ENCODE results near the gene SHISA9.
"Not testable (repeated sequence)": the region's sequence is repeated elsewhere in the genome, so short reads cannot be mapped to it uniquely, and the experiment has no call there.

SHISA9 gene

DNA sequence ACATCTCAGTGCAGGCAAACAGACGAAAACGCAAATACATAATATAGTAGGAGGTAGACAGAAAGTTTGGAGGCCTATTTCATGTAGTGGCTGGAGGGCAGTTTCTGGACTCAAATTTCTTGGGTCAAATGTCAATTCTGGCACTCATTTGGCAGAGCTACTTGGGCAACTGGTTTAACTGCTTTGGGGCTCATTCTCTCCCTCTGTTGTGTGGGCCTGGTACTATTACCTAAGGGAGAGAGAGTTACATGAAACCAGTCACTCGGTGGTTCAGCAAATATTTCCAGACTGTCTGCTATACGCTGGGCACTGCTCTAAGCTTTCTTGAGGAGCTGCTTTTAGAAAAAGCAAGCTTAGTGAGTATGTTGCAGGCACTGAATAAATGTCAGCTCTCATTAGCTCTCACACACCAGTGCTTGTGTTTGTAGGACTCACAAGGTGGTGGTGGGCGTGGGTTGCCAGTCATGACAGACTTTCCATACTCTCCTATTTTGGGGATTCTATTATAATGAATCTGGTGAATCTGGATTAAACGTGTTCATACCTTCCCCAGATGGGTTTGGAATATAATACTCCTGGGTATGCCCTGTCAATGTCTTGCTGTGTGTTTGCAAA lies 1.8 kb upstream of the SHISA9 start:
- no peak for DNase-seq (ENCODE audit: extremely low read depth in 1 of 2, low read depth in 1 of 2)

DNA sequence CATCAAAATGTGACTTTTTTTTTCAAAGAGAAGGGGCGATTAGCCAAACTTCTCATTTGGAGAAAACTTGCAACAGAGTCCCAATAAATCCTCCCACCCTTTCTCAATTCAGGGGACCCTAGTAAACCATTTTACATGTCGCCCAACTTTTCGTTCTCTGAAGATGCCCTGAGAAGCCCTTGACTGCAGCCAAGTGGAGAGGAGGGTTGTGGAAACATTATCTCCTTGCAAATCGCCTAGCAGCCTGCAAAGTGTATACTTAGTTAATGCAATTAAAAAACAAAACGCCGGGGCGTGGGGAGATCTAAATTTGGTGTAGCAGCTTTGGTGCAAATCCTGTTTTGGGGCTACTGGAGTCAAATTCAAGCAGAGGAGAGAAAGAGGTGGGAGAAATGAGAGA lies 1.2 kb upstream of the SHISA9 start:
- no peak for DNase-seq (ENCODE audit: extremely low read depth in 1 of 2, low read depth in 1 of 2)

DNA sequence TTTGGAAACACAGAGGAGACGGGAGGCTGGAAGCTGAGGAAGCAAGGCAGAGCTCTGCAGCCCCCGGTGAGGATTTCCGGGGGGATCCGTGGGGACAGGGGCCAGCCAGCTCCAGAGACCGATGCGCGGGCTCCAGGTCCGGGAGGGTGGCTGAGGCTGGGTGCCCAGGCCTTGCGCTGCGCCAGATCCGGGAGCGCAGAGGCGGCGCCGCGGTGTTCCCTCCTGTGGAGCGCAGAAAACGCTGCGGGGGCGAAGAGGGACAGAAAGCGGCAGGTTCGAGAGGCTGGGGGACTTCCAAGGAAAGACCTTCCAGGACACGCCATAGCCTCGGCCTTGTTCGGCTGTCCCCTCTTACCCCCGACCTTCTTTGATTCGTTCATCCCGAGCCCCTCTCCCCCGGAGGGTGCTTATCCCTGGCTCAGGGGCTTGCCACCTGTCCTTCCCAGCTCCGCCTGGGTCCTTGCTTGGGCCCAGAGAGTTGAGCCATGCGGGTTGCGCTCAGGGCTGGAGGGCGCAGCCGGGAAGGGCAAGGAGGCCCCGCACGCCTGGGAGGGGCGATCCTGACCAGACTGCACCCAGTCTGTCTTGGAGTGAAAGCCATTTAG lies 697 bp upstream of the SHISA9 start:
- no peak for DNase-seq (ENCODE audit: extremely low read depth in 1 of 2, low read depth in 1 of 2)

DNA sequence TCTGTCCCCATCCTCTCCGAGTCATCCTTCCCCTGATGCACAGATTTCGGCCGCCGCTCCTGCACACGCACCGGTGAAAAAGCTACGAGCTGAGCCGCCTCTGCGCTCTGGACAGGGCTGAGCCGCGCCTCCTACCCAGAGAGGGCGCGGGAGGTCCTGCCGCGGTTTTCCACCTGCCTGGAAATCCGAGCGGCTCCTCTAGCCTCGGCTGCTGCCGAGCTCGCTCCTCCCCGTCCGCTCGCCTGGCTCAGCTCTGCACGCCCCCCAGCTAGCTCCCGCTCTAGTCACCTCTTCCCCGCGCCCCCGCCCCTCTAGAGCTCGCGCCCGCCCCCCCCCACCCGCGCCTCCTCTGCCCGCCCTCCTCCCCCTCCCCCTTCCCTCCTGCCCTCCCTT lies 198 bp upstream of the SHISA9 start:
- no peak for DNase-seq (ENCODE audit: extremely low read depth in 1 of 2, low read depth in 1 of 2)

DNA sequence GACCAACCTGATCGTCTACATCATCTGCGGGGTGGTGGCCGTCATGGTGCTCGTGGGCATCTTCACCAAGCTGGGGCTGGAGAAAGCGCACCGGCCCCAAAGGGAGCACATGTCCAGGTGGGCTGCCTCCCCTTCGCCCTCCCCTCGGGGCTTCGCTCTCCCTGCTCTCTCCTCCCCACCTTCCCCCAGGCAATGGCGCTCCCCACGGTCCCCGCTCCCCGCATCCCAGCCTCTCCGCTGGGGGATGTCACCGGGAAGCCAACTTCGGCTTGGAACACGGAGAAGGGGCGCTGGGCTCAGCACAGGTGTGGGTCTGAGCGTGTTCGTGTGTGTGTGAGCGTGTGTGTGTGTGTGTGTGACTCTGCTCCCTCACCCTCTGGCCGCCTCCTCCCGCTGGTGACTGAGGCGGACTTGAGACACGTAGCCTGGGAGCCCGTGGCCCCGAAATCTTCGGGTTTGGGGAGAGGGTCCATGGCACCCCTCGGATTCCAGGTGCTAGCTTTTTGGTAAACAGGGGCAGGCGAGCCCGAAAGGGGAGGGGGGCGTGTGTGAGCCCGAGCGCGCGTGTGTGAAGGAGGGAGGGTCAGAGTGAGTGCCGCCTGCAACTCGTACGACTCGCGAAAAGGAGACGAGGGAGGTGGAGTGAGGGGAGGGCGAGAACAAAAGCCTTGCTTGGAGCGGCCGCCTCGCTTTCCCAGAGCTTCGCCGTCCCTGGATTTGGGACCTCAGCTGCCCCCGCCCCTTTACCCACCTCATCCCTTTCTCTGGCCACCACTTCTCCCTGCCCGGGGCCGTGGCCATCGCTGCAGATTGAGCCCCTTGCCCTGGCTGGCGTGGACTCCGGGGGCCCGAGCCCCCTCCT lies 1.3 kb downstream of the SHISA9 start:
- no peak for DNase-seq (ENCODE audit: extremely low read depth in 1 of 2, low read depth in 1 of 2)

DNA sequence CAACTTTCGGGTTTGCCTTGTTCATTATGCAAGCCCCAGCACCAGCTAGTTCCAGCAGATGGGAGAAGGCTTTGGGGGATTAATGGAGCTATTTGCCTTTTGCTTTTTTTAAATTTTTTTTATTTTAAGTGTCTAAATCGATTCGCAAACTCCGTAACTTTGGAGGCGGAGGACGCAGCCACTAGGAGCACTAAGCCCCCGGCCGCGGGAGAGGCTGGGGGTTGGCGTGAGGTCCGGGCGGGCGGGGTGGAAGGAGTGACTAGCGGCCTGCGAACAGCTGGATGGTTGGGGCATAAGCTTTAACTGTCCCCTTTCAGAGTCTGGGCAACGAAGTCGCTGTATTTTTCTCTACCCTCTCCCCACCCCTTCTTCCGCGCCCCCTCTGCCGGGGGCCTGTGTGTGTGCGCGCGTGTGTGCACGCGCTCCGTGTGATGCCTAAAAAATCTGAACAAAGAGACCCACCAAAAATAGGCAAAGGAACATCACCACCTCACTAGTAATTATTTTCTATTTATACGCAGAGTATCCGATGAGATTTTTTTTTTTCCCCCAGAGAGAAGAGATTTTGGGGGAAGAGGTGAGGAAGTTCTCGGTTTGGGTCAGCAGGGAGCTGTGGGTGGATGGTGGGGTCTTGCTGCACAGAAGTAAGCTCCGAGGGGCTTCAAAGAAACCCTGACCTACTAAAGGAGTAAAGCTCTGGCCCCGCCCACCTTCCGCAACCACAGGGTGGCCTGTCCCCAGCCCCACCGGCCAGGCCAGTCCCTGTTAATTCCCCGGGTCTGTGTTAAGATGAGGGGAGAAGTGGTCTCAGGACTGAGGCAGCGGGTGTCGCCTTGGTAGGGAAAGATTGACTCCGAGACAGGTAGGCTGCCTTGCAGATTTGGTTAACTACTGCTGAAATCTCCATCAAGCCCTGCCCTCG lies 2.3 kb downstream of the SHISA9 start:
- DNase-seq (ENCODE audit: extremely low read depth in 1 of 2, low read depth in 1 of 2), result no peak

DNA sequence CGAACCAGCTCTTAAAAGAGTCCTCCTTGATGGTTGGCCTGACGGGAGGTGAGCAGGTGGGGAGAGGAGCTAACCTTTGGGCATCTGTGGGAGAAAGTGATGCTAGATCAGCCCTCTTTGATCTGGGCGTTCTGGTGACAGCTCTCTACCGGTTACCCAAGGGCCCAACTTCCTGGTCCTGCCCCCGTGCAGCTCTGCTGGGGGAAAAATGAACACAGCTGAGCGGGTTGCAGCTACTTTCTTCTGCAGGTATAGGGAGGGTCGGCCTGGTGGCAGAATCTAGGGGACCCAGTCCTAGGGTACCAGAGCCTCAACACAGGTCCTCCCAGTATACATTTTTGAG lies 2.9 kb downstream of the SHISA9 start:
- DNase-seq (ENCODE audit: extremely low read depth in 1 of 2, low read depth in 1 of 2), result no peak

DNA sequence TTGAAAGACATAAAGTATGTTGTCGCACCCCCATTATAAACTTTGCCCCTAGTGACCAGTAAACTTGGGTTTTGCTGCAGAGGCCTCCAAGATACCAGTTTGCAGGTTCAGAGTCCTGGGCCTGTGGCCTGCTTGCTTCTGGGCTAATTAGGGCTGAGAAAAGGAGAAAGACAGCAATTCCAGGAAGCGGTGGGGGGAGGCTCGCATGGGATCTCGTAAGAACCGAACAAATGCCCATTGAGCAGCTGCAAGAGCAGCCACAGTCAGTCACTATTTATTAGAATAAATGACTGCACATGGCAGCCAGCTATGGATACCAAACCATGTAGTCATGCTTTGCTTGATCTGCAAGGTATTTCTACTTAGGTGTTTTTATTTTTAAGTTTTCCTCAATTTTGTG lies 4.9 kb downstream of the SHISA9 start:
- DNase-seq (ENCODE audit: extremely low read depth in 1 of 2, low read depth in 1 of 2), result no peak

DNA sequence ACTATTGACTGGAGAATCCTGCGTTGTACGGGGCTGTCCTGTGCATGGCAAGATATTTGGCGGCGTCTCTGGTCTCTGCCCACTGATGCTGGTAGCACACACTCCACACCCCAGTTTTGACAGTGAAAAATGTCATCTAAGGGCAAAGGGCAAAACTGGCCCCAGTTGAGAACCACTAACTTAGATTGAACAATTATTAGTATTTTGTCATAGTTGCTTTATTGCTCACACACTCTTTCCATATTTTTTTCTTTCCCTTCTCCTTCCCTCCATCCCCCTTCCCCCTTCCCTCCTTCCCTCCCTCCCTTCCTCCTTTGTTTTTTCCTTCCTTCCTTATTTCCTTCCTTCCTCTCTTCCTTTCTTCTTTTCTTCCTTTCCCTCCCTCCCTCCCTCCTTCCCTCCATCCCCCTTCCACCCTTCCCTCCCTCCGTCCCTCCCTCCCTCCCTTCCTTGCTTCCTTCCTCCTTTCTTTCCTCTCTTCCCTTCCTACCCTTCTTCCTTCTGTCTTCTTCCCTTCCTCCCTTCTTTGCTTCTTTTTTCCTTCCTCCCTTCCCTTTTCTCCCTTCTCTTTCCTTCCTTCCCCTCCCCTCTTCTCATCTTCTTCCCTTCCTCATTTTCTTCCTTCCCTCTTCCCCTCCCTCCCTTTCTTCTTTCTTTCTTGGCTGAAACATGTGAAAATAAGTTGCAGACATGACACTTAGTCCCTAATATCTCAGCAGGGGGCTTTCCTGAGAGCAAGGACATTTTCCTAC lies 5.5 kb downstream of the SHISA9 start:
- DNase-seq (ENCODE audit: extremely low read depth in 1 of 2, low read depth in 1 of 2), result no peak

DNA sequence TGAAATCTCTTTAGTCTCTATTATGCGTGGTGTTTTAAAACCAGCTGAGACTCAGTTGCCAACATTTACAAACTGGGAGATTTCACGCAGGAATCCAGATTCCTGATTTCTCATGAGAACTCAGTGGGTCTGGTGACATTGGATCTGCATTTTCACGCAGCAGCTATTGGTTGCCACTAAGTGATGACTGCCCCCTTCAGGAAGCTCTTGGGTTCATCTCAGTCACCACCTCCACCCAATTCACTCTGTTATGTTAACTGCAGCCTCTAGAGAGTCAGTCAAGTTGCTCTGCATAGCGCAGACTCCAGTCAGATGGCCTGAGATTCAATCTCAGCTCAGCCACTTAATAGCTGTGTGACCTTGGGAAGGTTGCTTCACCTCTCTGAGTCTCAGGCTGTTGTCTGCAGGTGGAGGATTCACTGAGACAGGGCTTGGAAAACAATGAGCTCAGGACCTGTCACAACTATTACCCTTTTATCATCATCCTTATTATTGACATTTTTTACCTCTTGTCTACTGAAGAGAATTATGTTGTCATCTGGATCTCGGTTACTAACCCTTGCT lies 6.4 kb downstream of the SHISA9 start:
- DNase-seq (ENCODE audit: extremely low read depth in 1 of 2, low read depth in 1 of 2), result no peak

DNA sequence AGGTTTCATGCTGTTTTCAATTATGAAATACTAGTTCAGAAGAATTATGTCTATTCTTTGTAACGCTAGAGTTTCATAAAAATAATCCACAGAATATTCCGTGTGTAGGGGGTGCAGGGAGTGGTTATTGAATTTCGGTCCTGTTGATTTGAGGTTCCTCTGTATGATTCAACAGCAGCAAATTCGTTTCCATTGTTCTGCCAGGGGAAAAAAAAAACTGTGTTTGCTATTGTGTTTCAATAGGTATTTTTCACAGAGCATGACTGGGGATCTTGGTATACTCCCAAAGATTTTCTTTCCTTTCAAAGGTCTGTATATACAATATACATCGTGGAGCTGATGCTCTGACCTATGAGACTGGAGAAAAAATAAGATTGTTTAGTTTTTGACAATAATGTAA lies 15.8 kb downstream of the SHISA9 start:
- DNase-seq (ENCODE audit: extremely low read depth in 1 of 2, low read depth in 1 of 2), result no peak

DNA sequence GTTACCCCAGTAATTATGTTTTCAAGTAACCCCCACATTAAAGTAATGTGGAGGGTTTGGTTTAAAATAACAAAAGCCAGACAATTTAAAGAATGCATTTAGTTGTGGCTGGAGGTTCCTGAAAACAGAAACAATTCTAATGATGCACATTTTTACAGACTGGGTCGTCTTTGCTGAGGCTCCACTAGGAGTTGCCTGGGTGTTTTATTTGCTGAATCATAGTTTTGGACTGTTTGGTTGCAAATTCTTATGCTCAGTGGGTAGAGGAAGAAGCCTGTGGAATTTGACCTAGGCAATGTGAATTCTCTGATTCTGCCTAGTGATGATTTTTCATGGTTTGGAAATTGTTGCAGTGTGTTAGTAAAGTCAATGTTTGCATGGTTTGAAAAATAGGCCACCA lies 16.3 kb downstream of the SHISA9 start:
- DNase-seq (ENCODE audit: extremely low read depth in 1 of 2, low read depth in 1 of 2), result no peak

DNA sequence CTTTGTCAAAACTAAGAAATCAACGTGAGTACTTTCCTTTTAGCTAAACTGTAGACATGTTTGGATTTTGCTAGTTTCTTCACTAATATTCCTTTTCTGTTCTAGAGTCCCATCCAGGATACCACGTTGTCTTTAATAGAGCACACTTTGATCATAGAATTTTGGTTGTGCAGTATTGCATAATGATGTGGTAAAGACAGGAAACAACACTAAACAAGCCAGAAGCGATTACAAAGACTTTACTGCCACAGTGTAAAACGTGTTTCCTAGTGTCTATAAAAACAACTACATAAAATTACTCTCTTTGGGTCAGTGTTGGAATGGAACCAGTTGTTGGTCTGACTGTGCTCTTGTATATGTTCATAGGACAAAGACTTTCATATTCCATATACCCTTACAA lies 19.3 kb downstream of the SHISA9 start:
- no peak for DNase-seq (ENCODE audit: extremely low read depth in 1 of 2, low read depth in 1 of 2)

DNA sequence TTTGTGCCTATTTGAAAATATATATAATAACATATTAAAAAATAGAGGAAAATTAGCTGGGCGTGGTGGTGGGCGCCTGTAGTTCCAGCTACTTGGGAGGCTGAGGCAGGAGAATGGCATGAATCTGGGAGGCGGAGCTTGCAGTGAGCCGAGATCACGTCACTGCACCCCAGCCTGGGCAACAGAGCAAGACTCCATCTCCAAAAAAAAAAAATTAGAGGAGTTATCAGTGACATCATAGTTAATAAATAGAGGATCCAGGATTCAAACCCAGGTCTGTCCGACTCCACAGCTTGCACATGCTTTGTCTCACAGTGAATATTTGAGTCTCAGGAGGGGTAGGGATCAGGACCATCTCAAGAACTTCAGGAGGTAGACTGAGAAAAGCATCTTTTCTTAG lies 22.2 kb downstream of the SHISA9 start:
- not testable (repeated sequence) for DNase-seq (ENCODE audit: extremely low read depth in 1 of 2, low read depth in 1 of 2)

DNA sequence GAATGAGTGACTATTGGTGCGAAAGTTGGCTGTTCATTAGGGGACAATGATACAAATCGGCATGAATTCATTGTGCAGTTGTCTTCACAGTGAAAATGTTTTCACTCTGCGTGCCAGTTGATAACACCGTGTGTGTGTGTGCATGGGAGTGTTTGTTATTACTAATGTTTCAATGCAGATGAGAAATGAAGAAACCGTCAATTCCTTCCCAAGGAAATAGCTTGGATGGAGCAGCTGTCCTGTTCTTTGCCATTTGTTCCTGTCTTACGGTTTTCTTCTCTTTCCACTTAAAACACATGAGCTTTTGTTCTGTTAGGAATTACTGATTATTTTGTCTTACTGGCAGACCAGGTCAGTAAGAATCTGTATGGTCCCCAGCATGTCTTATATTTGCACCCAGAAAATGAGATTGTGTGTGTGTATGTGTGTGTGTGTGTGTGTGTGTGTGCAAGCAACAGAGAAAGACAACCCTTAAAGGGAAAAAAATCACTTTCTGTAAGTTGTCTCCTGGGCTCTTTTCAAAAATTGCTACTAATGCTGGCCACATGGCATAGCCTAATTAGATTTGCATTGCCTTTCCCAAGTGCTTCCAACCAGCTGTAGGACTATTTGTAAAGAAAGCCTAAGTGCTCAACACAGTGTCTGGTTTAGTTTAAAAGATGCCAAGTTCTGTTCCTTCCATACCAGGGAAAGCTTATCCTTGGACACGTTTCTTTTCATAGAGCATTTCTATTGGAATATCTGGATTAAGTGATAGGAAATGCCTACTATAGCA lies 23.8 kb downstream of the SHISA9 start:
- DNase-seq (ENCODE audit: extremely low read depth in 1 of 2, low read depth in 1 of 2), result no peak

DNA sequence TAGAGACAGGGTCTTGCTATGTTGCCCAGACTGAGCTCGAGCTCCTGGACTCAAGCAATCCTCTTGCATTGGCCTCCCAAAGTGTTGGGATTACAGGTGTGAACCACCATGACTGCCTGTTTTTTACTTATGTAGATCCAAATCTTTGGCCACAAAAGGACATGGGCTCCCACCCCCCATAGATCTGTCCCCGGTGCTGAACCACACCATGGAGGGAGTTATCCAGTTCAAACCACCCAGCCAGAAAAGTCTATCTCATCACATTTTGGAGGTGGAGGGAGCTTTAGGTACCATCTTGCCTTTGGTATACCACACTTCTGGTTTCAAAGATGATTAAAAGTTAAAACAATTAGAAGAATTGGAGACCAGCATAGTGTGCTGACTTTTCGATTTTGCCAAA lies 26.2 kb downstream of the SHISA9 start:
- no peak for DNase-seq (ENCODE audit: extremely low read depth in 1 of 2, low read depth in 1 of 2)

DNA sequence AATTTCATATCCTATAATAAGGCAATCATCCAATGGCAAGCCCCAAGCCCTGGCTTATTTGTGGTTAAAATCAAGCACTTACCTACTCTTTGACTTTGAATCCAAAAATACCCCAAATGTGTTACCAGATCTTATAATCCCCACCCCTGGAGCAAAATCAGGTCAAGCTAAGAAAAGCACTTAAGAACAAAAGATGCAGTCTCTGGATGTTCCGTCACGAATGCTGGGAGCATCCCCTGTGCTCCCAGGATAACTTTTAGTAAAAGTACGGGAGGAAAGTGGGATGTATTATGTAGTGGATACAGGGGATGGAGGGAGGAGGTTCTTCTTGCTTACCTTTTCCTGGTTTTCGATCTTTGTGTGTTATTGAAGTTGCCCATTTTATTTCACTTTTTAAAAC lies 29.5 kb downstream of the SHISA9 start:
- no peak for DNase-seq (ENCODE audit: extremely low read depth in 1 of 2, low read depth in 1 of 2)

DNA sequence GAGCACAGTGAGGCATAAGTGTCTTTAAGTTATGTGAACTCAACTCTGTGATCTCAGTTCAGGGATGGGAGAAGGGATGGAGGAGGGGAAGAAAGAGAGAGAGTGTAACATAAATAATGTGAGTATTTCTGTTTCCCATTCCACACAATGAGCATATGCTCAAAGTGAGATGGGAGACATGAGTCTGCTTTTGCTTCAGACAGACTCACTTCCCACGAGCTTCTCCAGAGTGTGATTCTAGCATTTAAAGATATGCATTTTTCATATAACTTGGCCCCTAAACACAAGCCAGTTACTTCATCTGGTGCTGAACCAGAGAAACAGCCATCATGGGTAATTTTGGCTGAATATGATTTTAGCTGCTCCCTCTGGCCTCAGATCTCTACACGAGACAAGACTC lies 35.0 kb downstream of the SHISA9 start:
- no peak for DNase-seq (ENCODE audit: extremely low read depth in 1 of 2, low read depth in 1 of 2)

DNA sequence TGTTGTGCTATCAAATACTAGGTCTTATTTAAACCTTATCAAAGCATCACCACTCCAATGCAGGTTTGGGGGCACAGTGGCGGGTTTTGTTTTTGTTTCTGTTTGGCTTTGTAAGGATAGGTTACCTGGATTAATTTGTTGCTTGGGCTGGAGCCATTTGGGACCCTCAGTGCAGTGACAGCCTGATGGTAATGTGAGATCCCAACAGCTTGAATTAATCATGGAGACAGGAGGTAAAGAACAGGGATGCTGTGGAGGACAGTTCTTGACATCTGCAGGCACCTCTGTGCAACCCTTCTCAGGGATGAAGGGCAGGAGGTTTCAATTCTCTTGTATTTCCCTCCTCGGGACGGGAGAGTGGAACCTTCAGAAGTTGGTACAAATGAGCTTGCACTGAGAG lies 40.5 kb downstream of the SHISA9 start:
- no peak for DNase-seq (ENCODE audit: extremely low read depth in 1 of 2, low read depth in 1 of 2)

DNA sequence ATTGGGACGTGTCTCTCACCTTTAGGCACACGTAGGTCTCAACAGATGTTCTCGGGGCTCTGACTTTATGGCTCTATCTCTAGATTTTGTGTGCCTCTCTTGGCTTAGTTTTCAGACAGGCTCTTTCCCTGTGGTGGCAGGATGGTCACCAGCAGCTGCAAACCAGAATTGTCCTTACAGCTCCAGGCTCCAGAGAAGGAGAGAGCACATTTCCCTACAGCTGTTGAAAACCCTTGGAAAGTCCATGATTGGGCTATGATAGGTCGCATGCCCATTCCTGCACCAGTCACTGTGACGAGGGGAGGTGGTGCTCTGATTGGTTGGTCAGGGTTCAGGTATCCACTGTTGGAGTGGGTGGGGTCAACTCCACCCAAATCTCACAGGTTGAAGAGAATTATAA lies 41.5 kb downstream of the SHISA9 start:
- DNase-seq (ENCODE audit: extremely low read depth in 1 of 2, low read depth in 1 of 2), result no peak
